Activated CD8-positive, alpha-beta T cell treated with anti-CD3 and anti-CD28 coated beads for 36 hours (primary cell): ENCODE data around the gene TPM1. TPM values are rescaled to one million over a fixed set of nuclear protein-coding genes. Genes with fewer than 3 reads are reported as not detected.
"Not testable (repeated sequence)": the region's sequence is repeated elsewhere in the genome, so short reads cannot be mapped to it uniquely, and the experiment has no call there.

Source experiments
- ATAC-seq: fragments of 200-7000 bp; cut with Tn5 transposase; one replicate; pipeline ENCODE4 v1.10.0; 2021; ENCODE audit warnings: mild to moderate bottlenecking, moderate library complexity
- CTCF ChIA-PET: fragments of 350-600 bp; sonication (Branson Sonifier 250); formaldehyde crosslinking; loops from one replicate; lab custom pipeline; 2021; ENCODE audit warnings: antibody characterized with exemption; lab: Charles Lee
- POLR2A ChIA-PET: fragments of 350-600 bp; sonication (Branson Sonifier 250); formaldehyde crosslinking; loops from one replicate; lab custom pipeline; 2021; ENCODE audit warnings: antibody characterized with exemption; lab: Charles Lee
- DNase-seq: peaks from one replicate; pipeline ENCODE4 v3.0.0-alpha.2; 2020
- H3K27ac Mint-ChIP-seq: one replicate; pipeline ENCODE4 v1.8.0; 2021; ENCODE audit warnings: mild to moderate bottlenecking, mixed read lengths
- H3K27me3 Mint-ChIP-seq: one replicate; pipeline ENCODE4 v1.8.0; 2021; ENCODE audit warnings: mixed read lengths
- H3K36me3 Mint-ChIP-seq: one replicate; pipeline ENCODE4 v1.8.0; 2021; ENCODE audit warnings: low read depth, mixed read lengths
- H3K4me1 Mint-ChIP-seq: one replicate; pipeline ENCODE4 v1.8.0; 2021; ENCODE audit warnings: low read depth, mixed read lengths
- H3K4me3 Mint-ChIP-seq: one replicate; pipeline ENCODE4 v1.8.0; 2021; ENCODE audit warnings: mild to moderate bottlenecking, moderate library complexity, mixed read lengths
- H3K9me3 Mint-ChIP-seq: one replicate; pipeline ENCODE4 v1.8.0; 2021; ENCODE audit warnings: mixed read lengths
- CTCF ChIP-seq: fragments of 200-600 bp; IDR thresholded peaks from one replicate; pipeline ENCODE4 v1.8.0; 2022; ENCODE audit warnings: antibody characterized with exemption, mild to moderate bottlenecking
- intact Hi-C: fragments of 100-400 bp; cut with micrococcal nuclease; formaldehyde crosslinking; loops from one replicate; pipeline ENCODE4 v1.10.0; 2022
- total RNA-seq, 2 experiments: library from RNA; stranded (reverse); gene quantifications; one replicate each; pipeline ENCODE4 v1.2.3, GENCODE V29; 2021

TPM1 gene
- total RNA-seq, 2 experiments from 2014 or later: 6.0 to 6.3 TPM

- Mint-ChIP-seq H3K9me3 (no peaks in the 10 kb centered on the region), H3K4me1 (no peaks in the 10 kb centered on the region), H3K36me3 (no peaks in the 10 kb centered on the region), H3K27me3 (no peaks in the 10 kb centered on the region), H3K27ac (no peak overlapping the region), H3K4me3 (no peak overlapping the region)
- TF ChIP-seq CTCF: no peak
- no peak for DNase-seq
- intact Hi-C loops: loop anchor here (5.0 kb wide), 3 partner anchors 45 to 310 kb away; no protein-coding TSS in a partner anchor
- no peak for ATAC-seq
- ChIA-PET CTCF (interaction anchor here (1.0 to 8.8 kb wide), 5 partner anchors 9 to 246 kb away, joined by 3 to 123 read pairs (median 5); no protein-coding TSS in a partner anchor), POLR2A (no interaction called here)
Observed at GRCh38 chr15:63091679-63092446, 49.3 kb downstream of the TPM1 start.

GRCh38 chr15:63093486-63094205 is 51.1 kb downstream of the TPM1 start:
- no peak overlapping the region for H3K27ac Mint-ChIP-seq
- no peak overlapping the region for H3K4me3 Mint-ChIP-seq
- H3K27me3 Mint-ChIP-seq: no peaks in the 10 kb centered on the region
- H3K4me1 Mint-ChIP-seq: peaks cover 3% of the 10 kb centered on the region
- peak; percentile 86 for TF ChIP-seq CTCF
- POLR2A ChIA-PET: interaction anchor here (0.7 kb wide), 1 partner anchor 75 kb away, joined by 5 read pairs; no protein-coding TSS in a partner anchor
- peak; percentile 89 for ATAC-seq
- CTCF ChIA-PET: interaction anchor here (0.6 to 8.8 kb wide), 36 partner anchors 9 to 621 kb away, joined by 3 to 123 read pairs (median 4); no protein-coding TSS in a partner anchor
- peak; percentile 87 for DNase-seq
- intact Hi-C loops: loop anchor here (5.0 kb wide), 3 partner anchors 46 to 311 kb away; no protein-coding TSS in a partner anchor
- no peaks in the 10 kb centered on the region for H3K36me3 Mint-ChIP-seq
- no peaks in the 10 kb centered on the region for H3K9me3 Mint-ChIP-seq

- ChIA-PET POLR2A (no interaction called here), CTCF (interaction anchor here (0.8 to 8.8 kb wide), 29 partner anchors 9 to 622 kb away, joined by 3 to 123 read pairs (median 4); no protein-coding TSS in a partner anchor)
- Mint-ChIP-seq H3K4me1 (peaks cover 3% of the 10 kb centered on the region), H3K9me3 (no peaks in the 10 kb centered on the region), H3K27me3 (no peaks in the 10 kb centered on the region), H3K27ac (no peak overlapping the region), H3K4me3 (no peak overlapping the region), H3K36me3 (no peaks in the 10 kb centered on the region)
- DNase-seq (no peak), ATAC-seq (no peak)
- intact Hi-C loops: loop anchor here (5.0 kb wide), 3 partner anchors 47 to 312 kb away; no protein-coding TSS in a partner anchor
- TF ChIP-seq CTCF: no peak
Observed at GRCh38 chr15:63094495-63094931, 52.0 kb downstream of the TPM1 start.

- CTCF ChIA-PET: interaction anchor here (8.8 kb wide), 1 partner anchor 49 kb away, joined by 123 read pairs; no protein-coding TSS in a partner anchor
- H3K4me3 Mint-ChIP-seq: no peak overlapping the region
Observed at GRCh38 chr15:63096178-63096577, 53.6 kb downstream of the TPM1 start.

GRCh38 chr15:63098901-63099300 is 56.4 kb downstream of the TPM1 start:
- H3K4me3 Mint-ChIP-seq, H3K36me3 Mint-ChIP-seq, DNase-seq, ATAC-seq, POLR2A ChIA-PET, H3K27ac Mint-ChIP-seq, H3K27me3 Mint-ChIP-seq, CTCF ChIA-PET, H3K4me1 Mint-ChIP-seq, H3K9me3 Mint-ChIP-seq, intact Hi-C loops: not testable (repeated sequence)

More at GRCh38 chr15:63096178-63096577, 53.6 kb downstream of the TPM1 start:
- Mint-ChIP-seq H3K9me3 (no peaks in the 10 kb centered on the region), H3K36me3 (no peaks in the 10 kb centered on the region), H3K27me3 (no peaks in the 10 kb centered on the region), H3K4me1 (peaks cover 3% of the 10 kb centered on the region), H3K27ac (no peak overlapping the region)
- intact Hi-C loops: no loop called here
- DNase-seq (no peak), ATAC-seq (no peak)
- TF ChIP-seq CTCF: no peak
- POLR2A ChIA-PET: no interaction called here

GRCh38 chr15:63099581-63099980 is 57.0 kb downstream of the TPM1 start:
- ATAC-seq, POLR2A ChIA-PET, H3K4me3 Mint-ChIP-seq, H3K27me3 Mint-ChIP-seq, H3K4me1 Mint-ChIP-seq, H3K9me3 Mint-ChIP-seq, CTCF ChIA-PET, DNase-seq, intact Hi-C loops, H3K27ac Mint-ChIP-seq, H3K36me3 Mint-ChIP-seq: not testable (repeated sequence)
